GM19328 (cell line): ENCODE measurements around the gene SLCO4A1.

Source experiments
- ATAC-seq: cut with Tn5 transposase; IDR thresholded peaks from one replicate; pipeline ENCODE4 v1.9.1; 2021; ENCODE audit warnings: mild to moderate bottlenecking, moderate library complexity; ENCODE audit not compliant: unreplicated experiment

SLCO4A1 gene

GRCh38 chr20:62663145-62664018 is 21.1 kb downstream of the SLCO4A1 start:
- ATAC-seq = no peak

DNA sequence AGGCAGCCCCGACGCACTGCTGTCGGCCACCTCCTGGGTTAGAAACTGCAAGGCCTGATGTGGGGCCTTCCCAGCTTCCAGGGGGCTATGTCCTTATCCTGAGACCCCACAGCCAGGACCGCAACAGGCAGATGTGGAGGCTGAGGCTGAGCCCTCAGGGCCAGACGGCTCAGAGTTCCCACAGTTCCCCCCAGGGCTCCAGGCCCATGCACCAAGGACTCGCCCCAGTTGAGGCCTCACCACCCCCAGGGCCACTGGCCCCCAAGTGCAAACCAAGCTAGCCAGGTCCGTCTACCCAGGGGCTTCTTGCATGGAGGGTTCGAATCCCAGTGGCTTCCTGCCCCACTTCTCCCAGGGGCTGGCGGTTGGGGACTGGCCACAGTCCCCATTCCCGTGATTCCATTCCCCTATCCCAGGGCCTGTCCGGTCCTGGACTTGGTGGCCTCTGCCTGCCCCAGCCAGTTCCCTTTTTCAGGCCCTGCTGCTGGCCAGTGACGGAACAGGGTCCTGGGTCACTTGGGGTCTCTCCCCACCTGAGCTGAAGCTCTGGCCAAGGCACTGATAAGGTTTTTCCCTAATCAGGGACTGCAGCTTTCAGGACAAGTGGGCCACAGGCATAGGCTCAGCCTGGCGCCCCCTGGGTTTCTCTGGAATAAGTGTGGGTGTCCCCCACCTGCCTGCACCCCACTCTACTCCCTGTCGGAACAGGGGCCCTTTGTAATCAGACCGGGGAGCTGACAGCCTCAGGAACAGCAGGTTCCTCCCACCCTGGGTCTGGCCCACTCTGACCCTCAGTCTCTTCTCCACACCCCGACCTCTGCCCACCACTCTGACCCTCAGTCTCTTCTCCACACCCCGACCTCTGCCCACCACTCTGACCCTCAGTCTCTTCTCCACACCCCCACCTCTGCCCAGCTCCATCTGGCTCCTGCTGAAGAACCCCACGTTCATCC is 22.0 kb downstream of the SLCO4A1 start:
- no peak for ATAC-seq

DNA sequence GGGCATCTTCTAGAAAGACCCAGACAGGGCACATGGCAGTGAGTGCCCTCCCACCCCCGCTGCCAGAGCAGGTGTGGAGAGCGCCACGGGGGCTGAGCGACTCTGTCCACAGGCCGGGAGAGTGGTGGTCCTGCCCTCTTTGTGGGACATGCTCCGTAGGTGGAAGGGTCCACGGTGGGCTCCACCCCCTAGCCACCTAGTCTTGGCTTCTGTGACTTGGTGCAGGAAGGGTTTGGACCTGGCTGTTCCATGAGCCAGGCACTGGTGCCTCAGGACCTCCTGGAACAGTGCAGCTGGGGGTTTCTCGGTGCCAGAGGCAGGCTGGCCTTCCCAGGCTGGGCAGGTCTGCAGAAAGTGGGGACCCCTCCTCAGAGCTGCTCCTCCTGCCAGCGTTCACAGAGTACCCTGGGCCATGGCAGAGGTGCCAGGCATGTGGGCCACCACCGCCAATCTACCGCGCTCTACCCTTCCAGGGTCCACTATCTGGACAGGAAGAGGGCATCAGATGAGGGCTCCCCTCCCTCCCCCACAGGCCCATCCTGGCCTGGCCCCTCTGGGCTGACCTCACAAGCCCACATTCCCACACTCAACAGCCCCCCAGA is 23.0 kb downstream of the SLCO4A1 start:
- ATAC-seq = no peak

GRCh38 chr20:62665826-62666735 is 23.8 kb downstream of the SLCO4A1 start:
- no peak for ATAC-seq

DNA sequence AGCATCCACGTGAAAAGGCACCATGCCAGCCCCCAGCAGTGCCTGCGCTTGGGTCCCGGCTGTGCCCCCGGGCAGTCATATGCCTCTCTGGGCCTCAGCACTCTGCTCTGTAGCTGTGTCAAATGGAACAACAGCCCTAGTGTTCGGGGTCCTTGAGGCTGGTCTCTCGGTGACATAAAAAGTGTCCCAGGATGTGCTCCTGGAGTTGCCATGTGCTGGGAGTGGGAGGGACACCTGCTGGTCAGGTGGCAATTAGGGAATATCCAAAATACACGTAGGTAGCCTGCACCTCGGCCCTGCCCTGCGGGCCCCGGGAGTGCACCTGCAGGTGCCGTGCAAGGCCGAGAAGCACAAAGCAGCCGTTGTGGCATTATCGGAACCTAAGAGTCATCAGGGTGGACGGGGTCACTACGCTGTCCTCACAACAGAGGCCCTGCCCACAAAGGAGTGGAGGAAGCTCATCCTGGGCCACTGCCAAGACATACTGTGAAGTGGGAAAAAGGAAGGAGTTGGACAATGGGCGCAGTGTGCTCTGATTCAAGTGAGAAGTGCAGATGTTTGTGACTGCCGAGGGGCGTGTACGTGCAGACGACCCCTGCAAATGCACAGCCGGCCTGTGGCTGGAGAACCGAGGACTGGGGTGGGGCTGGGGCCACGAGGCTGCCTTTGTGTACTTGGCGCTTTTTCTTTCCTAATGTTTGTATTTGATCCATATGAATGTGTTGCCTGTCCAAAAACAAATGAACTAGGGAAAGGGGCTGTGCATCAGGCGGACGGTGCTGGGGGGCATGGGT is 24.6 kb downstream of the SLCO4A1 start:
- no peak for ATAC-seq

DNA sequence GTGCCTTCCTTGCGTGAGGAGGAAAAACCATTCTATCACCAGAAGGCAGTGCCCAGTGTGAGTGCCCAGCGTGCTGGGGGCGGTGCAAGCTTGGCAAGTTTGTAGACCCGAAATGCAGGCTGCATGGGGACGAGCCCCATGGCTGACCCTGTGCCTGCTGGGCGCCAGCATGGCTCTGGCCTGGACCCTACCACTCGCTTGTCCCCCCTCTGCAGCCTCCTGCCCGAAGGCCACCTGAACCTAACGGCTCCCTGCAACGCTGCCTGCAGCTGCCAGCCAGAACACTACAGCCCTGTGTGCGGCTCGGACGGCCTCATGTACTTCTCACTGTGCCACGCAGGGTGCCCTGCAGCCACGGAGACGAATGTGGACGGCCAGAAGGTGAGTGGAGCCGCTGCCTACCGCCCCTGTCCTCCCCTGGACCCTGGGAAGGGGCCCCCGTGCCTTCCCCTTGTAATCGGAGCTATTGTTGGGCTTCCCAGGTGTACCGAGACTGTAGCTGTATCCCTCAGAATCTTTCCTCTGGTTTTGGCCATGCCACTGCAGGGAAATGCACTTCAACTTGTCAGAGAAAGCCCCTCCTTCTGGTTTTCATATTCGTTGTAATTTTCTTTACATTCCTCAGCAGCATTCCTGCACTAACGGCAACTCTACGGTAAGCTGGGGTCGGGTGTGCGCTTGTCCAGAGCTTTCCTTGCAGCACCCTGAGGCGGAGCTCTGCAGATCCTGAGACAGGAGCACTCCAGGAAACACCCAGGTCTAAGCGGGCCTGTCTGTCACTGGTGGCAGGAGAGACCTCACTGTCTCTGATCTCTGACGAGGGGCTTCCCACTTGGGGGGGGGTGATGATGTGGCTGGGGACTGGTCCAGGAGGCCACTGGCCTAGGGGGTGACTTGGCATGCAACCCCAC is 25.5 kb downstream of the SLCO4A1 start:
- ATAC-seq = no peak

GRCh38 chr20:62668441-62669027 is 26.2 kb downstream of the SLCO4A1 start:
- ATAC-seq = no peak

DNA sequence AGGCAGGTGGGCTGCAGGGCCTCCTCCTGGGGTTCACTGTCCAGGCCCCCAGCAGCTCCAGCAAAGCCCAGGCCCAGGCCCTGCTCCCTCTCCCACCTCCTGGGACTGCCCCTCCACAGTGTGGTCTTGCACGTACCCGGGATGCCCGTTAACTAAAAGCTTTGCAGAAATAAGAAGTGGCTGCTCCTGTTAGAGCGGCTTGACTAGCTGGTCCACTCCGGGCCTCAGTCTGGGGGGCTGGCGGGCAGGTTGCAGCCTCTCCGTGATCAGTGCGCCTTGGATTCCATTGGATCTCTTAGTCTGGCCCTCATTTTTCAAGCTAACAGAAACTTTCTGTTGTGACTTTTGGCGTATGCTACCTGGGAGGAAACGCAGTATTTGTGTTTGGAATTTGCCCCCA is 26.9 kb downstream of the SLCO4A1 start:
- no peak for ATAC-seq

GRCh38 chr20:62670156-62670555 is 27.9 kb downstream of the SLCO4A1 start:
- no peak for ATAC-seq

- ATAC-seq = no peak
These were observed 28.7 kb downstream of the SLCO4A1 start for GRCh38 chr20:62670998-62671397.

- no peak for ATAC-seq
These were observed 29.5 kb downstream of the SLCO4A1 start for GRCh38 chr20:62671765-62672164.

- ATAC-seq = no peak
These were observed 32.1 kb downstream of the SLCO4A1 start for GRCh38 chr20:62674370-62674769.

DNA sequence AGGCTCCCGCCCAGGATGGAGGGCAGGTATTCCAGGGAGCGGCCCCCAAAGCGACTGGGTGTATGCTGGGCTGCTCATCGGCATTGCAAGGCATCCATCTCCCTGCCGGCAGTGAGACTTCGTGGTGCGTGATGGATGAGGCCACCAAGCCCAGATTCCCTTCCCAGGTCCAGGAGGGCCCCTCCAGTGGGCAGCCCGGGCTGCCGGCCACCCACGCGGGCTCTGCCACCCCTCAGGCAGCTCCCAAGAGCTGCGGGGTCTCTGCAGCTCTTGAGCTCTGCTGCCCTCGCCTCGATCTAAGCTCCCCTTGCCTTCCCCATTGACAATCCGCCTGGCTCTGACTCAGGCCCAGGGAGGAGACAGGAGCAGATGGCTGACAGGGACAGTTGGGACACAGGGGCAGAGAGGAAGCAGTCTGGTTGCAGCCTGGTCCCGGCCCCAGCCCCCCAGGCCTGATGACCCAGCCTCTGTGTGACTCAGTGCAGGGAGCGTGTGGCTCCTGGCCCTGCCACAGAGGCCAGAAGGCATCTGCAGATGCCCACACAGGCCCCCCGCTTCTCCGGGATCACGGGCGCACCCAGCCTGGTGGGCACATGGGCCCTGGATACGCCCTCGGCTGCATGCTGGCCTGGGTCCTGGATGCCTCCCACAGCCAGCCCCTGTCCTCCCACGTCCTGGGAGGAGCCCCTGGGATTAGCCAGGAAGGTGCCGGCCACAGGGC is 33.0 kb downstream of the SLCO4A1 start:
- no peak for ATAC-seq

DNA sequence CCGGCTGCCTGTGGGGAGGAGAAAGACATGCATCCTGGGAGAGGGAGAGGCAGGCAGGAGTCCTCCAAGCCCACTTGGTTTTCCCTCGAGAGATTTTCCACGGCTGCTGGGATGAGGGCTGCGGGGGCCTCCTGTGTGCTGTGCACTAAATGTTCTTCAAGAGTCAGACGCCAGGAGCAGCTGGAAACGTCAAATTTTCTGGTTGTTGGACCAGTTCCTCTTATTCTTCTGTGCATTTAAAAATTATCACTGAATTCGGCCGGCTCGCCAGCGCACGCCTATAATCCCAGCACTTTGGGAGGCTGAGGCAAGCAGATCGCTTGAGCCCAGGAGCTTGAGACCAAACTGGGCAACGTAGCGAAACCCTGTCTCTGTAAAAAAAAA is 33.6 kb downstream of the SLCO4A1 start:
- no peak for ATAC-seq

- ATAC-seq = no peak
These were observed 34.7 kb downstream of the SLCO4A1 start for GRCh38 chr20:62676976-62677375.

DNA sequence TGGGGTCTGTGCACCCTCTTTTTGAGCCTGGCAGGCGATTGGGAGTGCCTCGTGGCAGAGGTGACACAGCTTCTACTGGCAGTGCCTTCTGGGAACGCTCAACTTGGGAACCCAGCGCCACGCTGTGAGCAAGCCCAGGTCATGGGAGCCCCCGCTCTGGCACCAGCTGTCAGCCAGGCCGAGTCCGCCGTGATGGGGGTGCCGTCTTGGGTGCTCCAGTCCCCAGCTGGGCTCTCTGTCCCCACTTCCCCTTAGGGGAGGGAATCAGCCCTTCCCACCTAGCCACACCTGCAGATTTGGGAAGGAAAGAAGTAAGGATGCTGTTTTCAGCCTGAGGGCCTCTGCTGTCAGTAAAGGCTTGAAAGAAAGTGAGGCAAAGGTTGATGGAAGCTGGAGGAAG is 35.4 kb downstream of the SLCO4A1 start:
- no peak for ATAC-seq

DNA sequence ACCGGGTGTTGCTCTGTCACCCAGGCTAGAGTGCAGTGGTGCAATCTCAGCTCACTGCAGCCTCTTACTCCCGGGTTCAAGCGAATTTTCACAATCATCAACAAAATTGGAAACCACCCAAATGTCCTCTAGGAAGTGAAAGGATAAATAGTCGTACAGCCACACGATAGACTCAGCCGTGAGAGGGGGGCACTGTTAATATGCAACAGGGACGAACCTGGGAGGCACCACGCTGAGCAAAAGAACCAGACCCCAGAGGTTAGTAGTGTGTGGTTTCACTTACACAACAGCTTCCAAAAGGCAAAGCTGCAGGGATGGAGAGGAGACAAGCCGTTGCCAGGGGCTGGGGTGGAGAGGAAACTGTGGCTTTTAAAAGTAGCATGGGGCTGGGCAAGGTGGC is 36.2 kb downstream of the SLCO4A1 start:
- no peak for ATAC-seq
